H9 (cell line): ENCODE results near the gene WDR43. TPM values are rescaled to one million over a fixed set of nuclear protein-coding genes. Genes with fewer than 3 reads are reported as not detected.

ENCODE experiments used
- DNase-seq: peaks from one replicate; pipeline ENCODE4 v3.0.0-alpha.2; 2017
- H2AFZ ChIP-seq: one replicate; pipeline ENCODE4 v1.6.1; 2013; ENCODE audit warnings: mild to moderate bottlenecking, low read length, control low read depth, moderate library complexity
- H2AK5ac ChIP-seq: 2 replicates; pipeline ENCODE4 v1.6.1; 2013; ENCODE audit warnings: low read length, control low read depth, mixed read lengths; ENCODE audit not compliant: insufficient read length
- H2BK120ac ChIP-seq: one replicate; pipeline ENCODE4 v1.6.1; 2013; ENCODE audit warnings: low read depth, mild to moderate bottlenecking, low read length, control low read depth, inconsistent platforms; ENCODE audit not compliant: poor library complexity, severe bottlenecking
- H2BK12ac ChIP-seq: 2 replicates; pipeline ENCODE4 v1.6.1; 2013; ENCODE audit warnings: low read length, control low read depth, mixed read lengths, low read depth; ENCODE audit not compliant: insufficient read length
- H2BK15ac ChIP-seq: 2 replicates; pipeline ENCODE4 v1.6.1; 2013; ENCODE audit warnings: low read depth, low read length, control low read depth
- H2BK20ac ChIP-seq: one replicate; pipeline ENCODE4 v1.6.1; 2013; ENCODE audit warnings: low read depth, mild to moderate bottlenecking, low read length, control low read depth, inconsistent platforms; ENCODE audit not compliant: poor library complexity, severe bottlenecking
- H2BK5ac ChIP-seq: 2 replicates; pipeline ENCODE4 v1.6.1; 2013; ENCODE audit warnings: low read length, control low read depth, mixed read lengths; ENCODE audit not compliant: insufficient read length
- H3K14ac ChIP-seq: 2 replicates; pipeline ENCODE4 v1.6.1; 2013; ENCODE audit warnings: low read length, control low read depth; ENCODE audit not compliant: insufficient read depth
- H3K18ac ChIP-seq: 2 replicates; pipeline ENCODE4 v1.6.1; 2013; ENCODE audit warnings: low read depth, mild to moderate bottlenecking, mixed read lengths, low read length, control low read depth; ENCODE audit not compliant: insufficient read length
- H3K23ac ChIP-seq: 2 replicates; pipeline ENCODE4 v1.6.1; 2013; ENCODE audit warnings: low read length, control low read depth, mixed read lengths, low read depth; ENCODE audit not compliant: insufficient read length
- H3K23me2 ChIP-seq: 2 replicates; pipeline ENCODE4 v1.6.1; 2013; ENCODE audit warnings: low read depth, mild to moderate bottlenecking, mixed read lengths, low read length, control low read depth; ENCODE audit not compliant: insufficient read length, poor library complexity, severe bottlenecking
- H3K27ac ChIP-seq: 2 replicates; pipeline ENCODE4 v1.5.1; 2013; ENCODE audit warnings: low read length, control low read depth, mixed read lengths, low read depth; ENCODE audit not compliant: insufficient read length
- H3K27me3 ChIP-seq: 2 replicates; pipeline ENCODE4 v1.6.1; 2013; ENCODE audit warnings: low read length, control low read depth, inconsistent platforms; ENCODE audit not compliant: insufficient read depth
- H3K4ac ChIP-seq: 2 replicates; pipeline ENCODE4 v1.6.1; 2013; ENCODE audit warnings: low read depth, mild to moderate bottlenecking, control low read depth, inconsistent platforms, low read length, moderate library complexity
- H3K4me1 ChIP-seq: 2 replicates; pipeline ENCODE4 v1.6.1; 2013; ENCODE audit warnings: low read length, control low read depth, inconsistent platforms; ENCODE audit not compliant: insufficient read depth
- H3K4me2 ChIP-seq: 2 replicates; pipeline ENCODE4 v1.6.1; 2013; ENCODE audit warnings: low read length, control low read depth, mixed read lengths; ENCODE audit not compliant: insufficient read length, insufficient read depth
- H3K56ac ChIP-seq: 2 replicates; pipeline ENCODE4 v1.6.1; 2013; ENCODE audit warnings: low read depth, mild to moderate bottlenecking, mixed read lengths, low read length, control low read depth; ENCODE audit not compliant: insufficient read length
- H3K79me1 ChIP-seq: 2 replicates; pipeline ENCODE4 v1.6.1; 2013; ENCODE audit warnings: low read depth, mild to moderate bottlenecking, moderate library complexity, low read length, control low read depth, inconsistent platforms; ENCODE audit not compliant: insufficient read depth, poor library complexity, severe bottlenecking
- H3K79me2 ChIP-seq: 2 replicates; pipeline ENCODE4 v1.6.1; 2013; ENCODE audit warnings: low read length, control low read depth, inconsistent platforms; ENCODE audit not compliant: insufficient read depth
- H3K9ac ChIP-seq: 2 replicates; pipeline ENCODE4 v1.6.1; 2013; ENCODE audit warnings: low read length, control low read depth, mixed read lengths; ENCODE audit not compliant: insufficient read length; ENCODE audit errors: extremely low read depth
- H3K9me3 ChIP-seq: one replicate; pipeline ENCODE4 v1.6.1; 2013; ENCODE audit warnings: low read depth, low read length, inconsistent platforms; ENCODE audit not compliant: control insufficient read depth
- H3T11ph ChIP-seq: one replicate; pipeline ENCODE4 v1.6.1; 2013; ENCODE audit warnings: mild to moderate bottlenecking, low read length, control low read depth, inconsistent platforms
- H4K20me1 ChIP-seq: one replicate; pipeline ENCODE4 v1.6.1; 2013; ENCODE audit not compliant: control insufficient read depth, insufficient read length, insufficient read depth
- H4K5ac ChIP-seq: 2 replicates; pipeline ENCODE4 v1.6.1; 2013; ENCODE audit warnings: low read depth, mild to moderate bottlenecking, mixed read lengths, low read length, control low read depth; ENCODE audit not compliant: insufficient read length
- H4K8ac ChIP-seq: replicated peaks from 2 replicates; pipeline ENCODE4 v1.6.1; 2013; ENCODE audit warnings: low read length, control low read depth, mixed read lengths, low read depth; ENCODE audit not compliant: insufficient read length
- H4K91ac ChIP-seq: 2 replicates; pipeline ENCODE4 v1.6.1; 2013; ENCODE audit warnings: low read depth, mild to moderate bottlenecking, moderate library complexity, mixed read lengths, low read length, control low read depth; ENCODE audit not compliant: insufficient read length
- H3K27ac Mint-ChIP-seq, 3 experiments: 2 replicates in 2 of 3; 3 replicates in 1 of 3; pipeline ENCODE4 v1.8.0; 2020 to 2021; ENCODE audit warnings: mixed read lengths in 3 of 3, mild to moderate bottlenecking in 1 of 3, moderate library complexity in 1 of 3
- H3K27me3 Mint-ChIP-seq: 2 replicates; pipeline ENCODE4 v1.8.0; 2021; ENCODE audit warnings: low read depth, mild to moderate bottlenecking, moderate library complexity, mixed read lengths
- H3K36me3 Mint-ChIP-seq, 3 experiments: 2 replicates in 2 of 3; 3 replicates in 1 of 3; pipeline ENCODE4 v1.8.0; 2020 to 2021; ENCODE audit warnings: low read depth in 3 of 3, mixed read lengths in 3 of 3; ENCODE audit not compliant: insufficient read depth in 1 of 3
- H3K4me1 Mint-ChIP-seq, 2 experiments: 2 replicates each; pipeline ENCODE4 v1.8.0; 2020; ENCODE audit warnings: mixed read lengths in 2 of 2
- H3K4me3 Mint-ChIP-seq, 2 experiments: 2 replicates in 1 of 2; 3 replicates in 1 of 2; pipeline ENCODE4 v1.8.0; 2020 to 2021; ENCODE audit warnings: mild to moderate bottlenecking in 2 of 2, mixed read lengths in 2 of 2, moderate library complexity in 1 of 2
- H3K9me3 Mint-ChIP-seq, 2 experiments: 2 replicates in 1 of 2; 3 replicates in 1 of 2; pipeline ENCODE4 v1.8.0; 2020; ENCODE audit warnings: mild to moderate bottlenecking in 2 of 2, mixed read lengths in 2 of 2, moderate library complexity in 1 of 2
- WGBS: extraction: QIAGEN DNeasy Blood & Tissue Kit; methylation state at CpG from one replicate; pipeline ENCODE4 v1.1.7; 2013; ENCODE audit warnings: missing lambda C conversion rate, low lambda C conversion rate, mixed read lengths; ENCODE audit not compliant: insufficient read length; ENCODE audit errors: extremely low coverage; 5-methylcytosine and 5-hydroxymethylcytosine counted together
- total RNA-seq: library from RNA; stranded (reverse); gene quantifications from 2 replicates; pipeline ENCODE4 v1.2.1, GENCODE V29; 2021
- TF ChIP-seq, protein P1 (sequence below): fragments of 200-600 bp; sonication (generic); conservative IDR thresholded peaks from 3 replicates; pipeline ENCODE4 v1.8.0; 2021; ENCODE audit warnings: antibody characterized with exemption, mild to moderate bottlenecking

The WDR43 gene
- total RNA-seq, 1 experiment from 2014 or later = 186 TPM

DNA sequence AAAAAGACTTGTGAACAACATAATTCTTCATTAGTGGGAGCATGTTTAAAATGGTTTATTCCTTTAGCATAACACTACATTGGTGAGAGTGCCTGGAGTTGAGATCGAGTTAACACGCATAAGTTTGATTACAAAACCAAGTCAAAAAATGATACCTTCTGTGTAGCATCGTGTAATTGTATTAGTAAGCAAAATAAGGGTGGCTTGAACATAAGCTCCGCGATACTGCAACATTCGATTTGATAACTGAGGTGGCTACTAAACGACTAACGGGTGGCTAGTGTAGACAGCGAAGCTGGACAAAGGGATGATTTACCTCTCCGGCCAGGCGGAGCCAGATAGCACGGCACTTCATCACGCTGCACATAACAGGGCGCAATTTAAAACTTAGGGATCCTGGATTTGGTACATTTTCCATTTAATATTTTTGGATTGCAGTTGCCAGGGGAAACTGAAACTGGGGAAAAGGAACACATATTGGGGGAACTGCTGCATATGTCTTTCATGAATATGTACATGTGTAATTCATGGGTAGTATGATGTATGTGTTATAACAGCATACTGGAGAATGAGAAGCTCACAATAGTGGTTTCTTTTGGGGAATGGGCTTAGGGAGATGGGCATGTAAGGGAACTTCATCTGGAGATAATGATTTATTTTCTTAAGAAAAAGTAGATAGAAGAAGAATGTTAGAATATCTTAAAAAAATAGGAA lies 50.2 kb downstream of the WDR43 start:
- H3K9me3 Mint-ChIP-seq = peaks cover 15 to 19% of the 10 kb centered on the region in 2 experiments
- no peaks in the 10 kb centered on the region for H3K4me1 Mint-ChIP-seq

More for the DNA sequence above, 50.2 kb downstream of the WDR43 start:
- DNase-seq = no peak
- H4K91ac ChIP-seq = no peak overlapping the region
- H3K18ac ChIP-seq = no peak overlapping the region
- H3K14ac ChIP-seq = no peak overlapping the region
- no peak overlapping the region for H2BK20ac ChIP-seq
- H3K9me3 ChIP-seq = peaks cover 9% of the 10 kb centered on the region
- H2AK5ac ChIP-seq = no peak overlapping the region
- H3T11ph ChIP-seq = no peak overlapping the region
- H3K9ac ChIP-seq = no peak overlapping the region
- no peak overlapping the region for H3K4me2 ChIP-seq
- no peak overlapping the region for H2AFZ ChIP-seq
- no peak overlapping the region for H3K23ac ChIP-seq
- Mint-ChIP-seq H3K36me3 (peaks cover 79 to 93% (median 92%) of the 10 kb centered on the region in 3 experiments), H3K27me3 (no peaks in the 10 kb centered on the region), H3K4me3 (no peak overlapping the region), H3K27ac (no peak overlapping the region)
- H4K5ac ChIP-seq = no peak overlapping the region
- no peak overlapping the region for H3K56ac ChIP-seq
- H2BK5ac ChIP-seq = no peak overlapping the region
- H3K27me3 ChIP-seq = no peaks in the 10 kb centered on the region
- no peaks in the 10 kb centered on the region for H3K79me2 ChIP-seq
- no peak overlapping the region for H2BK12ac ChIP-seq
- H2BK120ac ChIP-seq = no peak overlapping the region
- WGBS = no CpG with 5 or more reads among the region's 14 CpGs
- H3K4ac ChIP-seq = no peak overlapping the region
- no peak overlapping the region for H3K27ac ChIP-seq
- no peaks in the 10 kb centered on the region for H3K4me1 ChIP-seq
- H3K79me1 ChIP-seq = peaks cover 9% of the 10 kb centered on the region
- TF ChIP-seq, protein P1, sequence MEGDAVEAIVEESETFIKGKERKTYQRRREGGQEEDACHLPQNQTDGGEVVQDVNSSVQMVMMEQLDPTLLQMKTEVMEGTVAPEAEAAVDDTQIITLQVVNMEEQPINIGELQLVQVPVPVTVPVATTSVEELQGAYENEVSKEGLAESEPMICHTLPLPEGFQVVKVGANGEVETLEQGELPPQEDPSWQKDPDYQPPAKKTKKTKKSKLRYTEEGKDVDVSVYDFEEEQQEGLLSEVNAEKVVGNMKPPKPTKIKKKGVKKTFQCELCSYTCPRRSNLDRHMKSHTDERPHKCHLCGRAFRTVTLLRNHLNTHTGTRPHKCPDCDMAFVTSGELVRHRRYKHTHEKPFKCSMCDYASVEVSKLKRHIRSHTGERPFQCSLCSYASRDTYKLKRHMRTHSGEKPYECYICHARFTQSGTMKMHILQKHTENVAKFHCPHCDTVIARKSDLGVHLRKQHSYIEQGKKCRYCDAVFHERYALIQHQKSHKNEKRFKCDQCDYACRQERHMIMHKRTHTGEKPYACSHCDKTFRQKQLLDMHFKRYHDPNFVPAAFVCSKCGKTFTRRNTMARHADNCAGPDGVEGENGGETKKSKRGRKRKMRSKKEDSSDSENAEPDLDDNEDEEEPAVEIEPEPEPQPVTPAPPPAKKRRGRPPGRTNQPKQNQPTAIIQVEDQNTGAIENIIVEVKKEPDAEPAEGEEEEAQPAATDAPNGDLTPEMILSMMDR = no peak
- H4K20me1 ChIP-seq = no peaks in the 10 kb centered on the region
- H2BK15ac ChIP-seq = no peak overlapping the region
- no peak overlapping the region for H4K8ac ChIP-seq
- H3K23me2 ChIP-seq = no peaks in the 10 kb centered on the region
